Eye (tissue), 1 donor: Measurements from ENCODE around the gene AFTPH.

Source experiments
- DNase-seq: peaks from one replicate; pipeline ENCODE4 v3.0.0-alpha.2; 2015

AFTPH gene

DNA sequence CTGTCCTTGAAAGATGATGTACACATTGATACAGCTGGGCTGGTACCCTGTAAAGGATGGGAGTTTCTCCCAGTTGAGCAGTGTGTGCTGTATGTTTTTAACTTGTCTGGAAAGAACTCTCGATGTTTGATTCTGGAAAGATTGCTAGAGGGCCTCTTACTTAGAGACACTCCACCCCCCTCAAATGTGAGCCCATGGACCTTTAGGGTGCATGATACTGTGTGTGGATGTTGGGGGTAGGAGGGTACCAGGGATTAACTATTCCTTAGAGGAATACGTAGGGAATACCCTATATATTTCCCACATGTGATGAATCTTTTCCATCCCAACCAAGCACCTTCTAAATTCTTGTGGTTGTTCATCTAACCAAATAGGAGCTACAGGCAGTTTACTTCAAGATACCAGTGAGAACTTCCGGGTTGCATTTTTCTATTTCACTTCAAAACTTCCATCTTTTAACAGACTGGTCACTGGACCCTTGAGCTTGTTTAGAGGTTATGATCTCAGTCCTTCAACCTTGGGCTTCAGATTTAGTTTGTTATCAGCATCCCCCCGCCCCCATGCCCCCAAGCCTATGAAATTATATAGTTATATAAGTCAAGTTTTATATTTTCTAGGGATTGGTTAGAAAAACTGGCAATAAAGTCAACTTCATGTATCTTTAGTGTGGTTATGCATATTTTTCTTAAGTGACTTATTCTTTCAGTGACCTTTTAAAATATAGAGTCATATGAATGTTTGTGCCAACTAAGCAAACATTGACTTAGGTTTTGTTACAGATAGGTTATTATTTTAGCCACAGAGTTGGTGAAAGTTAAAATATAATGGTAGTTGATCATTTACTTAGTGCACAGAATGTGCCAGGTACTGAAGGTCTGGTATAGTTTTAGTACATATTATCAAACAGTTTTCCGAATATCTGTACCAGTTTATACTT lies 18.2 kb downstream of the AFTPH start:
- no peak for DNase-seq

DNA sequence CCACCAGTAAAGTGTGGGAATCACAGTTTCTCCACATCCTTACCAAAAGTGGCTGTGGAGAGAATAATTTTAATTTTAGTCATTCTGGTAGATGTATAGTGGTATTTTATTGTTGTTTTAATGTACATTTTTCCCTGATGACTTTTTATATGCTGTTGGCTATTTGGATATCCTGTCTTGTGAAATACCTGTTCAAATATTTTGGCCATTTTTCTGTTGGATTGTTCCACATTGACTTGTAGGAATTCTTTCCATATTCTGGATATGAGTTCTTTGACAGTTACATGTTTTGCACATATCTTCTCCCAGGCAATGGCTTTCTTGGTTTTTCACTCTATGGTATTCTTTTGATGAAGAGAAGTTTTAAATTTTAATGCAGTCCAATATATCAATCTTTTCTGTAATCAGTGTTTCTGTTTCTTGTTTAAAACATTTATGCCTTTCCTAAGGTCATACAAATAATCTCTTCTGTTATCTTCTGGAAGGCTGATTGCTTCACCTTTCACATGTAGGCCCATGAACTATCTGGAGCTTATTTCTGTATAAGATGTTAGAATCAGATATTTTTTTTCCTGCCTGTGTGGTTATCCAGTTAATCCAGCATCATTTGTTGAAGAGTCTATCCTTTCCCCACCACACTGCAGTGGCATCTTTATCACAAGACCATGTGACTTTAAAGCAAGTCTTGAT lies 19.0 kb downstream of the AFTPH start:
- DNase-seq = no peak

DNA sequence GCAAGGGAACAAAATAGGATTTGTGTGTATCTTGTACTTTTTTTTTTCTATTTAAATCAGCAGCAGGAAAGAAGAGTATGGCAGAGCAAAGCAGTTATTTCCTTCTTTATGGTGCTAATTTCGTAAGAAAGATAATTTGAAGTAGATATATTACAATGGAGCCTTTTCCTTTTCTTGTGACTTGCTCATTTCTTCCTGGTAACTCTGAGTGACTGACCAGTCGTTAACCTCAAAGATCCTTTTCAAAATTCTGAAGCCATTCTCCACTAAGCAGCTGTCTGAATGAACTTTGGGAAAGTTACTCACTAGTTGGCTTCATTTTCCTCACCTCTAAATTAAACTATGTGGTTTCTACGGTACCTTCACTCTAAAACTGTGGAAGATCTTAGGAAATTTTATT lies 24.6 kb downstream of the AFTPH start:
- peak; percentile 51 for DNase-seq

DNA sequence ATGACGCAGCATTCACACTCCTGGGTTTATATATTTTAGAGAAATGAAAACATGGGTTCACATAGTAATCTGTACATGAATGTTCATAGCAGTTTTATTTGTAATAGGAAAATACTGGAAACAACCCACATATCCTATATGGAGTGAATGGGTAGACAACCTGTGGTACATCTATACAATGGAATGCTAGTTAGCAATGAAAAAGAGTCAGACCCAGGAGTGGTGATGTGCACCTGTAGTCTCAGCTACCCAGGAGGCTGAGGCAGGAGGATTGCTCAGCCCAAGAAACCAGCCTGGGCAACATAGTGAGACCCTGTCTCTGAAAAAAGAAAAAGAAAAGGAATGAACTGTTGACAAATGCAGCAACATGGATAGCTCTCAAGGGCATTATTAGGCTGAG lies 25.9 kb downstream of the AFTPH start:
- DNase-seq = no peak

DNA sequence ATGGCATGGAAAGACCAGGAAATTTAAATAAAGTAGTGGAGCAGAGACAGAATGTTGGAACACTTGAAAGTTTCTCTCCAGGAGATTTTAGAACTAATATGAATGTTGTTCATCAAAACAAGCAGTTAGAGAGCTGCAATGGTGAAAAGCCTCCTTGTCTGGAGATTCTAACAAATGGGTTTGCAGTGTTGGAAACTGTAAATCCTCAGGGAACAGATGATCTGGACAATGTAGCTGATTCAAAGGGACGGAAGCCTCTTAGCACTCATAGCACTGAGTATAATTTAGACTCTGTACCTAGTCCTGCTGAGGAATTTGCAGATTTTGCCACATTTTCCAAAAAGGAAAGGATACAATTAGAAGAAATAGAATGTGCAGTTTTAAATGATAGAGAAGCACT lies 27.7 kb downstream of the AFTPH start:
- no peak for DNase-seq

DNA sequence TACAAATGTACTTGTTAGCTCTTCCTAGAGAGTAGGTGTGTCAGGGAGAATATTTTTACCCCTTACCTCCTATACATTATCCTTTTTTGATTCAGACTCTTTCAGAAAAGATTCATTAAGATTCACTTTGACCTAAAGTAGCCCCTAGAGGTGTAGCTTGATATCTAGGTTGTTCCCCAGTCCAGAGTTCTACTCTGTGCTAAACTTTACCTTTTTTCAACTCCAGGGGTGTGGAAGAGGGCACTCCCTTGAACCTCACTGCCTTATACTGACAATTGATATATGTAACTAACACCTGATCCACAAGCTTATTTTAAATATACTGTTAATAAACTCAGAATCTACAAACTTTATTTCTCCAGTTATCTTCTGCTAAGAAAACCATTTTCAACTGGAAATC lies 30.0 kb downstream of the AFTPH start:
- DNase-seq = no peak

DNA sequence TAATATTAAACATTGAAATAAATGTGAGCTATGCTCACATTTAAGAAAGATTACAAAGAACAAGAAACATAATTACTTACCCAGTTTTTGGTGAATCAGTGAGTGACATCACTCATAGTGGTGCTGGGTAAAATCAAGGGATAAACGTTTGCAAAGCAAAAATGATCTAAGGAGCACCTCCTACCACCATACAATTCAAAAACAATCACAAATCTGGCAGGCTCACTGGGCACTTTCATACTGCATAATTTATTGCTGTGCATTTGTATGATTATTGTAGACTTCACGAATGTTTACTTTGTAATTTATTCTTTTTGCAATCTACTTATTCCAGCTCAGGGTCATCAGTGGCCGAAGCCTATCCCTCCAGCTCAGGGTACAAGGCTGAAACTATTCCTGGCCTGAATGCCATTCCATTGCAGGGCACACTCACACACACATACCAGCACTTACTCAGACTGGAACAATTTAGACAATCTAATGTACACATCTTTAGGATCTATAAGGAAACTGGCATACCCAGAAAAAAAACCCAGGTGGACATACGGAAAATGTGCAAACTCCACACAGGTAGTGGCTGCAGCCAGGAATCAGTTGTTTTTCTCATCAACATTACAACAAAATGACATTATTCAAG lies 34.4 kb downstream of the AFTPH start:
- DNase-seq = no peak

DNA sequence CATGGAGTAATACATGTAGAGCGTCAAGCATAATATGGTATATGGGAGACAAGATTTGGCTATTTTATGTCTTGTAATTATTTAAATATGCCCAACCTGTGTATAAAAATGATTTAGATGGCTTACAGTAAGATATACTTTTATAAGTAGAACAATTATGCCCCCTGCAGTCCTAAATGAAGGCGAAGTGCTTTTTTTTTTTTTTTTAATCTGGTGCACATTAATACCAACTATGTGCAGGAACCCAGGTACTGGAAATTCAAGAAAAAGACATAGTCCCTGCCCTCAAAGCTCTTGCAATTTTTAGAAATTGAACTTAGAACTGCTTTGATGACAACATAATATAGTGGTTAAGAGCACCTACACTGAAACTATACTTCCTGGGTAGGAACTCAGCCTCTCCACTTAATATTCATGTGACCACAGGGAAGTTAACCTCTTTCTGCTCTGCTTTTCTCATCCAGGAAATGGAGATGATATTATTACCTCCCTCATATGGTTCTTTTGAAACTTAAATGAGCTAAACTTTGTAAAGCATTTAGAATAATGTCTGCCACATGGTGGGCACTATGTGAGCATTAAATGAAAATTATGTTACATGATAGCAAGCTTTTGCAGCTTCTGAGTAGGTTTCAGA lies 38.1 kb downstream of the AFTPH start:
- DNase-seq = peak; percentile 12

DNA sequence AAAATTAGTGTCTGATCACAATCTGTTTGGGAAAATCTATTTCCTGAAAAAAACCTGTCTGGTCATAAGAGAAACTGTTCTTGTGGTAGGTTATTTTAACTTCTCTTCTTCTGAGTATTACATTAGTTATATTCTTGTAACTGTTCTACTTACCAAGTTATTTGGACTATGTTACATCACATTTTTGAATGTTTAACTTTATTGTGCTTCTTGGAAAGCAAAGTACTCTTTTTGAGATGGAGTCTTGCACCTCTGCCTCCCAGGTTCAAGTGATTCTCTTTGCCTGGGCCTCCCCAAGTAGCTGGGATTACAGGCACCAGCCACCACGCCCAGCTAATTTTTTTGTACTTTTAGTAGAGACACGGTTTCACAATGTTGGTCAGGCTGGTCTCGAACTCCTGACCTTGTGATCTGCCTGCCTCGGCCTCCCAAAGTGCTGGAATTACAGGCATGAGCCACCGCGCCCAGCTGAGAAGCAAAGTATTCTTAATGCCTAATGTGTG lies 39.4 kb downstream of the AFTPH start:
- no peak for DNase-seq

DNA sequence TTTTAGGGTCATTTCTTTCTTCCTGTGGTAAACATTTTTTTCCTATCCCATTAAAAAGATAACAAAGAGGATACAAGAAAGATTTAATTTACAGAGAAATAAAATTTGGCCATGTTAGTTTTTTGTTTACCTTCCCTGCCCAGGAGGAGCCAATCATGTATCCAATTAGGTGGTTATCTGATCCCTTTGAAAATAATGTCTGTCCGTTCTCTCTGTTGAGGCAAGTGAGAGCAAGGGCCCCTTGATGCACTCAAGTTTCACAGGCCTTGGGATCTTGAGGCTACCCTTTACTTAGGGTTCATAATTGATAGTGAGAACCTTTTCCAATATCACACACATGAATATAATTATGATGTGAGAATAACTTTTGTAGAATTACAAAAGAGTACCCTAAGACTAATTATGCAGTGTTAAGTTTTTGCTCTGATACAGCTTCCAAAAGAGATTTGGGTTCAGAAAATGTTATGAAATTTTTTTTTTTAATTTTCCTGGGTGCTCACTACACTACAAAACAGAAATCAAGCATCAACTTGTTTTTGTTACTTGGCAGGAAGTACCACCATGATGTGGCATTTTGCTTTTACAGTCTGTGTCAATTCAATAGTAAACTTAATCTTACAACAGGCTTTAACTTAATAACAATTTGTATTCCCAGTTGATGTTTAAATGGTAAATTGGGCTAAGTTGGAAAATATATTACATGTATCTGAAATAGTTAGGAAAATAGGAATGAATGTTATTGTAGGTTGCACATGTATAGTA lies 42.0 kb downstream of the AFTPH start:
- no peak for DNase-seq

DNA sequence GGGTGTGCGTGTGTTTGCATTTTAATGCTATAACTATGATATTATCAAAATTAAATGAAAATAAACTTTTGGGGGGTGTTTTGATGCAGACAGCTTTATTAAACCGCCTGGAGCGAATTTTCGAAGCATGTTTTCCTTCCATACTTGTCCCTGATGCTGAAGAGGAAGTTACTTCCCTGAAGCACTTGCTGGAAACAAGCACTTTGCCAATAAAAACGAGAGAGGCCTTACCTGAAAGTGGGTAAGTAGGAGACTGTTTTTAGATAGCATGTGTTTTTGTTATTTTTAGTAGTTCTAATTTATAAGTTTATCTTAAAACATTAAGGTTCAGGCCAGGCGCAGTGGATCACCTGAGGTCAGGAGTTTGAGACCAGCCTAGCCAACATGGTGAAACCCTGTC lies 43.3 kb downstream of the AFTPH start:
- no peak for DNase-seq

DNA sequence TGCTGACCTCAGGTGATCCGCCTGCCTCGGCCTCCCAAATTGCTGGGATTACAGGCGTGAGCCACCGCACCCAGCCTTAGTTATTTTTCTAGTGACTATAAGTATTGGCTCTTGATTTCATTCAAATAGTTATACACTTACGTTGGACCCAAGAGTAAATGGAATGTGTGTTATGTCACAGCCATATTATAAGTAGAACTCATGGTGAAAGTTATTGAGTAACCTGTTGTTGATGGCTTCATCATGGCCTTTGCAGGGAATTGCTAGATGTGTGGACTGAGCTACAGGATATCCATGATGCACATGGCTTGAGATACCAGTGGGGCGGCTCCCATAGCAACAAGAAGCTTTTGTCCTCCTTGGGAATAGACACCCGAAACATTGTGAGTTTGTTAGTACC lies 44.7 kb downstream of the AFTPH start:
- no peak for DNase-seq

DNA sequence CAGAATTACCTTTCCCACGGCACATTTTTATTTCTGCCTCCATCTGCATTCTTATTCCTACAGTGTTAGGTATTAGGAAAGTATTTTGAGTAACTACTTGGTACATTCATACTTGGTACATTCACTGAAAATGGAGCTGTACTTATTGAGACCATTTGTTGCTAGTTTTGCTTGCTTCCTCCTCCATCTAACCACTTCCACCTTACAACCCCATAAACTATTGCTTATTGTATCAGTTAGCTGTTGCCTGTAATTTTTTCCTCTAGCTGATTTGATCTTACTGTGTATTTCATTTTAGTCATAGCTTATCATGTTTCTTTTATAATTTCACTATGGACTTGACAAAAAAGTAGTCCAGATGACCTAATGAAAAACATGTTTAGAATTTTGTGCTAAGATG lies 50.7 kb downstream of the AFTPH start:
- no peak for DNase-seq

DNA sequence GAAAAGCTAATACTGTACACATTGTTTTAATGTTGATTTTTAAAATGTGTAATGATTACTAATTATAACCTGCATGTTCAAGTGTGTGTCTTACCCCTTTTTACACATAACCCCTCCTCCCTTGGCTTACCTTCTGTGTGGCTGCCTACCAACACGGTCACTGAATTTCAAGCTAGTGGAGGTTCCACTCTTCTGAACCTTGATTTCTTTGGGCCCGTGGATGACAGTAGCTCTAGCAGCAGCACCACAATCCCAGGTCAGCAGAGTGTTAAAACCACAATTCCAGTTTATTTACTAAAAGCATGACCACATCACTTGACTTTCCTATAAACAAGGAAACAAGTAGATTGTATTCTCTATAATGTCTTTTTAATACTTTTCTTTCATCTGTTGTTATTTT lies 56.9 kb downstream of the AFTPH start:
- no peak for DNase-seq

DNA sequence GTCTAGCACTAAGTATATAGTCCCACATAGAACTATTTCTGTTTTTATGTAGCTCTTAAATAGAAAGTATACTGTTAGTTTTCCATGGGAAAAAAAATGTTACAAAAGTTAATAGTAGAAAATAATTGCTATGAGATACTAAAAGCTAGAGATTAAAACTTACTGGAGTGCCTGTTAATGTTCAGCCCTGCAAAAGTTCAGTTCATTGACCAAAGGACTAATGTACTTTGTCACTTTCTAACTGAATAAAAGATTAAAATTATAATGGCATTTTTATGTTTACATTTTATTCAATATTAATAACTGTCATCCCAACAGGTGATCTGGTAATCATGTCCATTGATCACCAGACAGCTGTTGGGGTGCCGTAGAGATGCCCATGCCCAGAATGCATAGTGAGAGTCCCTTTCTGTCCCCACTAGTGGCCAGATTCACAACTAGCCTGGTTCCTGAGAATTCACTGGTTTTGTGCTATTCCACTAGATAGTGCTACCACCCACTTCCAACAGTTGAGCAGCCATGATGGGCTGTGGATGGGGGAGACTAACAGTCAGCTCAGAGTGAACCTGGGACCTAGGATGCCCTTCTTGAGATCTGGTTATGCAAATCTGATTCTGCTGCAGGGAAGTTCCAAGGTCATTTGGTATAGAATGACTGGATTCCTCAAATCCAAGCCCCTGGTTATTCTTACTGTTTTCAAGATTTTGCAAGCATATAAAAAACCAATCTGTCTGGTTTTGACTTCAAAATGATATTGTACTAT lies 57.8 kb downstream of the AFTPH start:
- DNase-seq = no peak

DNA sequence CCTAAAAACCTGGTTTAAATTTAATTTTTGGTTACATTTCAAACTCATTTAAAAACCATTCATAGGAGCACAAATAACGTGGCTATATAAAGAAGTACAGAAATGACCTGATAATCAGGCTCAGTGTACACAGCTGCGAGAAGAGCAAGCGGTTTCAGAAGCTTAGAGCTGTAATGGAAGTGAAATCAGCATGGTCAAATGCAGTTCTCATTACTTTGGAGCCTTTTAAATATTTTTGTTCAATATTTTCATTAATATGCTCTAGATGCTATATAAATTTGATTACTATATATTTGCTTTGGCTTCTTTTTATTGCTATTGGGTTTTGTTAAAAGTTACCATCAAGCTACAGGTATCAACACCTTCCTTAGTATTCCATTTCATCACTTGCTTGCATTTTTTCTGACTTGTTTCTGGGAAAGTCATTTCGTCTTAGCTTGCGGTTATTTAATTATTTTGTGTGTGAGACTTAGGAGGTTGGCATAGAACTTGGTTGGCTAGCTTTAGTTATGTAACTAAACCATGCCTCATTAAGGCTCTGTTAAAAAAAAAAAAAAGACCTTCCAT lies 58.7 kb downstream of the AFTPH start:
- DNase-seq = no peak

DNA sequence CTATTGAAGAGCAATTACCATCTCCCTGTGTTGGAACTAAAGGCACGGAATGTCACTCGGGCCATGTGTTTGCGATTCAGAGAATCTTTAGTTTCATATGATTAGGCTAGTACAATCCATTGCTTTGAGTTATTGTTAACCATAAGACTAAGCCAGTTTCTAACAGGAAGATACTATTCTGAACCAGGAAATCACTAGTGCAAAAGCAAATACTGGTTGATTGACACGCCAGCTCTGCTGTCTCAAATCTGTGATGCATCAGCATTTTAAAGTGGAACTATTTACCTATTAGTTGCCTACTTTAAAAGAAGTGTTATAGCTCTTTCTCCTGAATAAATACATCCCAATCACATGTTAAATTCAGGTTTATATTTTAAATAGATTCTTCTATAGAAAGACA lies 61.9 kb downstream of the AFTPH start:
- no peak for DNase-seq

DNA sequence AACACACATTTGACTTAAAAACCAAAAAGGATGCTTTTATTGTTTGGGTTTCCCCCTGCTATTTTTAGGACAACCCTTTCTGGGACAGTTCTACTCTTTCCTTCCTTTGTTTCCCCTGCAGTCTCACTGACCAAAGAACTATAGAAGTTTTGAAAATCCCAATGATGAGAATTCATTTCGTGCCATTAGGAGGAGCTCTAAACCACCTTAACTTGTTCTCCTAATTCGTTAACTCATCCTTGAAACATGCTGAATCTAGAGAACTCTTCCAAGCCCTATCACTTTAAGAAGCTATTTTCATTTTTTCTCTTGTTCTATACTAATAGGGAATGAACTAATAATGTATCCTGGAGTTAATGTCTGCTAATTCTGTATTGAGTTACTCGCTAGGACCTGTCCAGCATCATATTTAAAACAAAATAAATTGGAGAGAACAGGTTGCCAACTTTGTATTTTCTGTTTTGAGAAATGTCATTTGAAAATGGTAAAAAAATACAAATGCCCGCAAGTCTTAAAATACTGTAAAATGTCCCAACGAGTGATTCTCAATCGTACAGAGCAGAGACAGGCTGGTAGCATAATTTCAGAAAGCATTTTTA lies 62.9 kb downstream of the AFTPH start:
- DNase-seq = peak; percentile 81

DNA sequence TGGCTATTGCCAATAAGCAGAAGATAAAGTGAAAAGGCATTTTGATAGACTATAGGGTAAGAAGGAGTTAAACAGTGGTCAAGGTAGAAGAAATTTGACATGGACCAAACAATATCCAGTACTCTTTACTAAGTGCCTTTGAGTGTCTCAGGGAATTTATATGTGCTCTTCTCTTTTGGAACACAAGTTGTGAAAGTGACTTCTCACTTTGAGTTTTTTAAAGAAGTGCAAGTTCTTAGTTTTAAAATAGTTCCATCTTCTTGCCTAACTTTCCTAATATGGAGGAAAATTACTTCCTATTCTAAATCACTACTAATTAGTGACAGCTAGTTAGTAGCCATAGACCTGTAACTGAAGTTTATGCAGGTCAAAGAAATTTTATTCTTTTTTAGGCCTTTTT lies 63.4 kb downstream of the AFTPH start:
- DNase-seq = no peak

DNA sequence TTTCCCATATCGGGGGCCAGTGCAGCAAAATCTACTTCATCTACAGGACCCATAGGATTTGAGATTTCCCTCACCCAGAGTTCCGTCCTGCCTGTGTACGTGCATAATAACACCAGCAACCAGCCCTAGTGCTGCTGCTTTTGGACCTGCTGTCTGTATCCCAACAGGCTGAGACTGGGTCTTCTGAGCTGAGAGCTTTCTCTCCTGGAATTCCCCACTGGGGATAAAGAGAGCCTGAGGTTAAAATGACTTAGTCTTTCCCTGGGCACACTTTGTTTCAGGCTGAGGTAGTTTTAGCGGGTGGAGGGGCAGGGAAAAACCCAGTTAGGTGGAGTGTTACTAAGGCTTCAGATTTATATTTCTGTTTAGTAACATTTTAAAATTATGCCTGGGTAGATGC lies 67.1 kb downstream of the AFTPH start:
- DNase-seq = no peak
